ENCODE data around the gene POLR3E. TPM values are rescaled to one million over a fixed set of nuclear protein-coding genes. Genes with fewer than 3 reads are reported as not detected.

POLR3E gene
- total RNA-seq, 1 experiment from 2014 or later, result 65.0 TPM

- no peak for TF ChIP-seq EGR1 (IDR thresholded peaks at IDR 0.05; ENCODE audit: low read depth)
- TF ChIP-seq FOSL1 (IDR thresholded peaks at IDR 0.05; ENCODE audit: low read depth), result no peak
- TF ChIP-seq ATF3 (IDR thresholded peaks at IDR 0.05), result no peak
- TF ChIP-seq SIN3A (IDR thresholded peaks at IDR 0.05; ENCODE audit: low read depth), result no peak
- TF ChIP-seq SP1 (IDR thresholded peaks at IDR 0.05; ENCODE audit: low read depth), result no peak
- no peak for TF ChIP-seq YY1 (IDR thresholded peaks at IDR 0.05; ENCODE audit: extremely low read depth, insufficient replicate concordance, low read depth, low read length)
- TF ChIP-seq SRF (IDR thresholded peaks at IDR 0.05; ENCODE audit: low read depth), result no peak
- no peak for TF ChIP-seq EZH2phosphoT487 (IDR thresholded peaks at IDR 0.05; ENCODE audit: borderline replicate concordance)
- TF ChIP-seq CEBPB (IDR thresholded peaks at IDR 0.05; ENCODE audit: low read depth), result no peak
- TF ChIP-seq ZNF274 (IDR thresholded peaks at IDR 0.05; ENCODE audit: low read depth, low read length), result no peak
- TF ChIP-seq RAD21 (IDR thresholded peaks at IDR 0.05; ENCODE audit: low read depth), result no peak
- TF ChIP-seq ELF1 (IDR thresholded peaks at IDR 0.05; ENCODE audit: borderline replicate concordance, low read depth), result no peak
- no peak for TF ChIP-seq CBX3 (IDR thresholded peaks at IDR 0.05; ENCODE audit: low read depth)
These were observed 43.7 kb downstream of the POLR3E start (continued) for GRCh38 chr16:22340945-22341344.

GRCh38 chr16:22342082-22342481 is 44.9 kb downstream of the POLR3E start:
- no peaks in the 10 kb centered on the region for H3K27me3 ChIP-seq (ENCODE audit: insufficient read depth, low read length)
- H3K27ac ChIP-seq (ENCODE audit: low read depth, low read length), result no peak overlapping the region
- TF ChIP-seq FOSL1 (IDR thresholded peaks at IDR 0.05; ENCODE audit: low read depth) (no peak), ATF3 (IDR thresholded peaks at IDR 0.05) (no peak)
- peaks cover 0 to 12% of the 10 kb centered on the region in 2 experiments; a peak in 1 of 4 replicates for H3K36me3 ChIP-seq (ENCODE audit: control insufficient read depth in 1 of 2, insufficient read depth in 2 of 2, low read length in 2 of 2)
- RAD21 ChIA-PET (ENCODE audit: low non-redundant PET in 1 of 2, low total read pairs in 2 of 2, uncharacterized antibody in 2 of 2, unreplicated experiment in 2 of 2), result no interaction called here
- POLR2A ChIA-PET, result no interaction called here
- peaks cover 0 to under 1% of the 10 kb centered on the region in 2 experiments; a peak in 1 of 4 replicates for H3K9me3 ChIP-seq (ENCODE audit: control insufficient read depth in 1 of 2, insufficient read depth in 1 of 2, low read depth in 1 of 2, low read length in 2 of 2)
- H3K4me2 ChIP-seq (ENCODE audit: low read length), result no peak overlapping the region
- intact Hi-C loops (cut with micrococcal nuclease), result no loop called here
- no peak overlapping the region for H3K4me3 ChIP-seq (replicated peaks in 1 of 2; ENCODE audit: low read depth in 1 of 2, low read length in 2 of 2)
- H4K20me1 ChIP-seq (ENCODE audit: insufficient read depth), result no peaks in the 10 kb centered on the region
- H3K79me2 ChIP-seq (ENCODE audit: insufficient read depth, low read length), result no peaks in the 10 kb centered on the region
- ATAC-seq, result no peak
- no peak overlapping the region for H3K9ac ChIP-seq (ENCODE audit: low read length)
- no TSS peak for BruUV-seq (replicated peaks)
- no peaks in the 10 kb centered on the region for H3K9me2 ChIP-seq (ENCODE audit: insufficient read depth)
- no peak overlapping the region for H2AFZ ChIP-seq (ENCODE audit: low read depth, low read length, poor library complexity, severe bottlenecking)
- CTCF ChIA-PET, result no interaction called here
- DNase-seq (ENCODE audit: low read depth, low spot score), result no peak
- H3K4me1 ChIP-seq (ENCODE audit: control insufficient read depth in 1 of 2, insufficient read depth in 2 of 2, low read length in 2 of 2), result no peaks in the 10 kb centered on the region
